NCI-H345 treated with DMSO at 0.1 percent for 48 hours (cell line): ENCODE measurements around the gene PRB3.
A peak's percentile ranks its signal among the peaks of the same experiment; 100 is the strongest.

Experiments used
- DNase-seq: peaks from one replicate; lab custom pipeline; 2025; ENCODE audit not compliant: unreplicated experiment; lab: John Stamatoyannopoulos, UW

The PRB3 gene

GRCh38 chr12:11269607-11270006 lies at the start of gene PRB3:
TSS of gene PRB3 (minus strand) at chr12:11269707. CDS start at chr12:11269669, 38 bp downstream.
- no peak for DNase-seq

- no peak for DNase-seq
Measured at GRCh38 chr12:11310336-11310735, 40.8 kb upstream of the PRB3 start, which contains the start of gene PRB4. TSS of gene PRB4 (minus strand) at chr12:11310436. CDS start at chr12:11310398, 38 bp downstream.

- DNase-seq, result no peak
Measured at GRCh38 chr12:11307143-11307542, 37.6 kb upstream of the PRB3 start.

- no peak for DNase-seq
Measured at GRCh38 chr12:11273449-11273848, 3.9 kb upstream of the PRB3 start.

- DNase-seq, result no peak
Measured at GRCh38 chr12:11264501-11264900, 5.0 kb downstream of the PRB3 start.

- DNase-seq, result no peak
Measured at GRCh38 chr12:11246489-11246888, 23.0 kb downstream of the PRB3 start.

GRCh38 chr12:11242656-11243055 lies 26.9 kb downstream of the PRB3 start:
- DNase-seq, result no peak

GRCh38 chr12:11240348-11240930 lies 29.1 kb downstream of the PRB3 start:
- DNase-seq, result no peak

GRCh38 chr12:11238275-11238674 lies 31.2 kb downstream of the PRB3 start:
- DNase-seq, result no peak

- DNase-seq, result no peak
Measured at GRCh38 chr12:11233532-11233931, 36.0 kb downstream of the PRB3 start.

GRCh38 chr12:11228296-11228879 lies 41.1 kb downstream of the PRB3 start:
- peak; percentile 73 for DNase-seq

- no peak for DNase-seq
Measured at GRCh38 chr12:11227373-11227772, 42.1 kb downstream of the PRB3 start.
